ENCODE data around the gene CDH3. TPM values are rescaled to one million over a fixed set of nuclear protein-coding genes. Genes with fewer than 3 reads are reported as not detected.

CDH3 gene
- total and polyA plus RNA-seq, 2 of the 13 experiments (the other 11 are each of a cell fraction or from before 2014, with no cell fraction given): 0.11 TPM; not detected in 1

DNA sequence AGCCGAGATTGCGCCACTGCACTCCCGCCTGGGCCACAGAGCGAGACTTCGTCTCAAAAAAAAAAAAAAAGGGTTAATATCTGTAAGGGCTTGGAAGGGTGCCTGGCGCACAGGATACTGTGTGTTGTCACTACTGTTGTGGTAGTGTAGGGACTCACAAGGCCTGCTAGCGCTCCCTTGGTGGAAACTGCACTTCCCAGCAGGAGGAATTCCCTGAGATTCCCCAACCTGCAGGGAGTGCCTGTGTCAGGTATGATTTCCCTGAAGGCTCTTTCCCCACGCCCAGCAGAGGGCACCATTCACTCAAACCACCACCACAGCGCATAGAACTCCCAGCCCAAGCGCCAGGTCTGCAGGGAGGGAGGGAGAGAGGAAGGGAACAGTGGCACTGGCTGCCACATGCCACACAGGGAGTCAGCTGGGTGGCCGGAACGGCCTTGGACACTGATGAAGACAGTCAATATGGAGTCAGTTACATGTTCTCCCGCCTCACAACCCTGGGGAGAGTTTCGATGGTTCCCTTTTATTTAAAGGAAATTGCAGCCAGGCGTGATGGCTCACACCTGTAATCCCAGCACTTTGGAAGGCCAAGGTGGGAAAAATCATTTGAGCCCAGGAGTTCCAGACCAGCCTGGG is 59.2 kb downstream of the CDH3 start (continued):
- TF ChIP-seq, protein P1, sequence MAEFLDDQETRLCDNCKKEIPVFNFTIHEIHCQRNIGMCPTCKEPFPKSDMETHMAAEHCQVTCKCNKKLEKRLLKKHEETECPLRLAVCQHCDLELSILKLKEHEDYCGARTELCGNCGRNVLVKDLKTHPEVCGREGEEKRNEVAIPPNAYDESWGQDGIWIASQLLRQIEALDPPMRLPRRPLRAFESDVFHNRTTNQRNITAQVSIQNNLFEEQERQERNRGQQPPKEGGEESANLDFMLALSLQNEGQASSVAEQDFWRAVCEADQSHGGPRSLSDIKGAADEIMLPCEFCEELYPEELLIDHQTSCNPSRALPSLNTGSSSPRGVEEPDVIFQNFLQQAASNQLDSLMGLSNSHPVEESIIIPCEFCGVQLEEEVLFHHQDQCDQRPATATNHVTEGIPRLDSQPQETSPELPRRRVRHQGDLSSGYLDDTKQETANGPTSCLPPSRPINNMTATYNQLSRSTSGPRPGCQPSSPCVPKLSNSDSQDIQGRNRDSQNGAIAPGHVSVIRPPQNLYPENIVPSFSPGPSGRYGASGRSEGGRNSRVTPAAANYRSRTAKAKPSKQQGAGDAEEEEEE (CRISPR knock-in tag; IDR thresholded peaks at IDR 0.05; ENCODE audit: borderline replicate concordance): no peak; the same call in 1 of the 2 replicates
- TF ChIP-seq ZNF292 (CRISPR knock-in tag; IDR thresholded peaks at IDR 0.05; ENCODE audit: borderline replicate concordance, low read depth): peak; percentile 49; the same call in 1 of the 2 replicates
- TF ChIP-seq, protein P2, sequence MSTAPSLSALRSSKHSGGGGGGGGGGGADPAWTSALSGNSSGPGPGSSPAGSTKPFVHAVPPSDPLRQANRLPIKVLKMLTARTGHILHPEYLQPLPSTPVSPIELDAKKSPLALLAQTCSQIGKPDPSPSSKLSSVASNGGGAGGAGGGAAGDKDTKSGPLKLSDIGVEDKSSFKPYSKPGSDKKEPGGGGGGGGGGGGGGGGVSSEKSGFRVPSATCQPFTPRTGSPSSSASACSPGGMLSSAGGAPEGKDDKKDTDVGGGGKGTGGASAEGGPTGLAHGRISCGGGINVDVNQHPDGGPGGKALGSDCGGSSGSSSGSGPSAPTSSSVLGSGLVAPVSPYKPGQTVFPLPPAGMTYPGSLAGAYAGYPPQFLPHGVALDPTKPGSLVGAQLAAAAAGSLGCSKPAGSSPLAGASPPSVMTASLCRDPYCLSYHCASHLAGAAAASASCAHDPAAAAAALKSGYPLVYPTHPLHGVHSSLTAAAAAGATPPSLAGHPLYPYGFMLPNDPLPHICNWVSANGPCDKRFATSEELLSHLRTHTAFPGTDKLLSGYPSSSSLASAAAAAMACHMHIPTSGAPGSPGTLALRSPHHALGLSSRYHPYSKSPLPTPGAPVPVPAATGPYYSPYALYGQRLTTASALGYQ (CRISPR knock-in tag; IDR thresholded peaks at IDR 0.05): no peak
- TF ChIP-seq ZNF143 (CRISPR knock-in tag; IDR thresholded peaks at IDR 0.05): peak; percentile 37; the same call in 1 of the 2 replicates
- no peak for TF ChIP-seq SRF (IDR thresholded peaks at IDR 0.05; ENCODE audit: low read depth, low read length)
- TF ChIP-seq, protein P3, sequence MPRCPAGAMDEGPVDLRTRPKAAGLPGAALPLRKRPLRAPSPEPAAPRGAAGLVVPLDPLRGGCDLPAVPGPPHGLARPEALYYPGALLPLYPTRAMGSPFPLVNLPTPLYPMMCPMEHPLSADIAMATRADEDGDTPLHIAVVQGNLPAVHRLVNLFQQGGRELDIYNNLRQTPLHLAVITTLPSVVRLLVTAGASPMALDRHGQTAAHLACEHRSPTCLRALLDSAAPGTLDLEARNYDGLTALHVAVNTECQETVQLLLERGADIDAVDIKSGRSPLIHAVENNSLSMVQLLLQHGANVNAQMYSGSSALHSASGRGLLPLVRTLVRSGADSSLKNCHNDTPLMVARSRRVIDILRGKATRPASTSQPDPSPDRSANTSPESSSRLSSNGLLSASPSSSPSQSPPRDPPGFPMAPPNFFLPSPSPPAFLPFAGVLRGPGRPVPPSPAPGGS (CRISPR knock-in tag; IDR thresholded peaks at IDR 0.05): no peak
- TF ChIP-seq SP2 (CRISPR knock-in tag; IDR thresholded peaks at IDR 0.05): no peak
- peak; percentile 80; the same call in 1 of the 2 replicates for TF ChIP-seq KDM4B (CRISPR knock-in tag; IDR thresholded peaks at IDR 0.05)
- TF ChIP-seq PCBP2 (optimal IDR thresholded peaks at IDR 0.05; ENCODE audit: low read depth, low read length, poor library complexity, severe bottlenecking): no peak
- TF ChIP-seq, protein P4, sequence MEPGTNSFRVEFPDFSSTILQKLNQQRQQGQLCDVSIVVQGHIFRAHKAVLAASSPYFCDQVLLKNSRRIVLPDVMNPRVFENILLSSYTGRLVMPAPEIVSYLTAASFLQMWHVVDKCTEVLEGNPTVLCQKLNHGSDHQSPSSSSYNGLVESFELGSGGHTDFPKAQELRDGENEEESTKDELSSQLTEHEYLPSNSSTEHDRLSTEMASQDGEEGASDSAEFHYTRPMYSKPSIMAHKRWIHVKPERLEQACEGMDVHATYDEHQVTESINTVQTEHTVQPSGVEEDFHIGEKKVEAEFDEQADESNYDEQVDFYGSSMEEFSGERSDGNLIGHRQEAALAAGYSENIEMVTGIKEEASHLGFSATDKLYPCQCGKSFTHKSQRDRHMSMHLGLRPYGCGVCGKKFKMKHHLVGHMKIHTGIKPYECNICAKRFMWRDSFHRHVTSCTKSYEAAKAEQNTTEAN (CRISPR knock-in tag; conservative IDR thresholded peaks at IDR 0.05): no peak
- TF ChIP-seq ZSCAN9 (CRISPR knock-in tag; IDR thresholded peaks at IDR 0.05; ENCODE audit: borderline replicate concordance): peak; percentile 30; the same call in 1 of the 2 replicates
- no peak for TF ChIP-seq NCOA1 (CRISPR knock-in tag; IDR thresholded peaks at IDR 0.05)
- TF ChIP-seq KDM2A (CRISPR knock-in tag; IDR thresholded peaks at IDR 0.05; ENCODE audit: borderline replicate concordance, low read depth): peak; percentile 89; the same call in 1 of the 2 replicates
- TF ChIP-seq AKAP8 (CRISPR knock-in tag; IDR thresholded peaks at IDR 0.05): no peak
- no peak for TF ChIP-seq ZNF253 (CRISPR knock-in tag; IDR thresholded peaks at IDR 0.05; ENCODE audit: borderline replicate concordance)
- no peak; the same call in 1 of the 2 replicates for TF ChIP-seq ZNF451 (CRISPR knock-in tag; IDR thresholded peaks at IDR 0.05)
- TF ChIP-seq PITX1 (CRISPR knock-in tag; IDR thresholded peaks at IDR 0.05): peak; percentile 38; the same call in 1 of the 2 replicates
- TF ChIP-seq, protein P5, sequence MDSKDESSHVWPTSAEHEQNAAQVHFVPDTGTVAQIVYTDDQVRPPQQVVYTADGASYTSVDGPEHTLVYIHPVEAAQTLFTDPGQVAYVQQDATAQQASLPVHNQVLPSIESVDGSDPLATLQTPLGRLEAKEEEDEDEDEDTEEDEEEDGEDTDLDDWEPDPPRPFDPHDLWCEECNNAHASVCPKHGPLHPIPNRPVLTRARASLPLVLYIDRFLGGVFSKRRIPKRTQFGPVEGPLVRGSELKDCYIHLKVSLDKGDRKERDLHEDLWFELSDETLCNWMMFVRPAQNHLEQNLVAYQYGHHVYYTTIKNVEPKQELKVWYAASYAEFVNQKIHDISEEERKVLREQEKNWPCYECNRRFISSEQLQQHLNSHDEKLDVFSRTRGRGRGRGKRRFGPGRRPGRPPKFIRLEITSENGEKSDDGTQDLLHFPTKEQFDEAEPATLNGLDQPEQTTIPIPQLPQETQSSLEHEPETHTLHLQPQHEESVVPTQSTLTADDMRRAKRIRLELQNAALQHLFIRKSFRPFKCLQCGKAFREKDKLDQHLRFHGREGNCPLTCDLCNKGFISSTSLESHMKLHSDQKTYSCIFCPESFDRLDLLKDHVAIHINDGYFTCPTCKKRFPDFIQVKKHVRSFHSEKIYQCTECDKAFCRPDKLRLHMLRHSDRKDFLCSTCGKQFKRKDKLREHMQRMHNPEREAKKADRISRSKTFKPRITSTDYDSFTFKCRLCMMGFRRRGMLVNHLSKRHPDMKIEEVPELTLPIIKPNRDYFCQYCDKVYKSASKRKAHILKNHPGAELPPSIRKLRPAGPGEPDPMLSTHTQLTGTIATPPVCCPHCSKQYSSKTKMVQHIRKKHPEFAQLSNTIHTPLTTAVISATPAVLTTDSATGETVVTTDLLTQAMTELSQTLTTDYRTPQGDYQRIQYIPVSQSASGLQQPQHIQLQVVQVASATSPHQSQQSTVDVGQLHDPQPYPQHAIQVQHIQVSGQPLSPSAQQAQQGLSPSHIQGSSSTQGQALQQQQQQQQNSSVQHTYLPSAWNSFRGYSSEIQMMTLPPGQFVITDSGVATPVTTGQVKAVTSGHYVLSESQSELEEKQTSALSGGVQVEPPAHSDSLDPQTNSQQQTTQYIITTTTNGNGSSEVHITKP (CRISPR knock-in tag; IDR thresholded peaks at IDR 0.05; ENCODE audit: low read depth): 0 out of 2 replicates have a peak, but pooled peaks have one; percentile 65
- TF ChIP-seq KDM1A (CRISPR knock-in tag; IDR thresholded peaks at IDR 0.05): no peak
- TF ChIP-seq KLF9 (CRISPR knock-in tag; IDR thresholded peaks at IDR 0.05; ENCODE audit: low read depth): no peak
